AG09319 (cell line): ENCODE measurements around the gene SPATA31E1.
"Not testable (repeated sequence)": the region's sequence is repeated elsewhere in the genome, so short reads cannot be mapped to it uniquely, and the experiment has no call there.

Experiments
- DNase-seq: peaks from one replicate; pipeline ENCODE4 v3.0.0-alpha.2; 2010; ENCODE audit warnings: low read depth; ENCODE audit errors: extremely low read depth
- TF ChIP-seq, protein P1 (sequence below): IDR thresholded peaks from 2 replicates; pipeline ENCODE4 v1.5.1; 2011; ENCODE audit warnings: low read depth, mild to moderate bottlenecking, inconsistent platforms, low read length, moderate library complexity

Gene SPATA31E1

DNA sequence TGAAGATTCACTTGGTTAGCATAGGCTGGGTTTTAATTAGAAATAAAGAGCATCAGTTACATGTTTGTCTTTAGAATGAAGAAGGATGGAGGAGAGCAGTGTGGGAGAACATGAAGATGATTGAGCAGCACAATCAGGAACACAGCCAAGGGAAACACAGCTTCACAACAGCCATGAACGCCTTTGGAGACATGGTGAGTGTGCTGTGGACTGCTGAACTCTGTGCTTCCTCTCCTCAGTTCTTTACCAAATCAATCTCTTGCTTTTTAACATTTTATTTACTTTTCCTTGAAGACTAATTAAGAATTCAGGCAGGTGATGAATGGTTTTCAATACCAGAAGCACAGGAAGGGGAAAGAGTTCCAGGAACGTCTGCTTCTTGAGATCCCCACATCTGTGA is 38.2 kb upstream of the SPATA31E1 start:
- TF ChIP-seq, protein P1, sequence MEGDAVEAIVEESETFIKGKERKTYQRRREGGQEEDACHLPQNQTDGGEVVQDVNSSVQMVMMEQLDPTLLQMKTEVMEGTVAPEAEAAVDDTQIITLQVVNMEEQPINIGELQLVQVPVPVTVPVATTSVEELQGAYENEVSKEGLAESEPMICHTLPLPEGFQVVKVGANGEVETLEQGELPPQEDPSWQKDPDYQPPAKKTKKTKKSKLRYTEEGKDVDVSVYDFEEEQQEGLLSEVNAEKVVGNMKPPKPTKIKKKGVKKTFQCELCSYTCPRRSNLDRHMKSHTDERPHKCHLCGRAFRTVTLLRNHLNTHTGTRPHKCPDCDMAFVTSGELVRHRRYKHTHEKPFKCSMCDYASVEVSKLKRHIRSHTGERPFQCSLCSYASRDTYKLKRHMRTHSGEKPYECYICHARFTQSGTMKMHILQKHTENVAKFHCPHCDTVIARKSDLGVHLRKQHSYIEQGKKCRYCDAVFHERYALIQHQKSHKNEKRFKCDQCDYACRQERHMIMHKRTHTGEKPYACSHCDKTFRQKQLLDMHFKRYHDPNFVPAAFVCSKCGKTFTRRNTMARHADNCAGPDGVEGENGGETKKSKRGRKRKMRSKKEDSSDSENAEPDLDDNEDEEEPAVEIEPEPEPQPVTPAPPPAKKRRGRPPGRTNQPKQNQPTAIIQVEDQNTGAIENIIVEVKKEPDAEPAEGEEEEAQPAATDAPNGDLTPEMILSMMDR: no peak
- no peak for DNase-seq

DNA sequence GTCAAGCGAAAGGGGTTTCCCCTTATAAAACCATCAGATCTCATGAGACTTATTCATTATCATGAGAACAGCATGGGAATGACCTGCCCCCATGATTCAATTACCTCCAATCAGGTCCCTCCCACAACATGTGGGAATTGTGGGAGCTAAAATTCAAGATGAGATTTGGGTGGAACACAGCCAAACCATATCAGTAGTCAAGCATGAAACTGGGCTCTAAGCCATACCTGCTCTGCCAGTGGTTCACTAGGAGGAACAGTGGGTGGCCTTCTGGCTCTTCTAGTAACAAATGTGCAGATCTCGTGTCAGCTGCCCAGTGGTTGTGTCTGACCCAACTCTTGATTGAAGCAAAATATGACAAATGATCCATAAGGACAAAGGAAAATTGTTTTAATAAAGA is 34.9 kb upstream of the SPATA31E1 start:
- peak; percentile 25 for DNase-seq

DNA sequence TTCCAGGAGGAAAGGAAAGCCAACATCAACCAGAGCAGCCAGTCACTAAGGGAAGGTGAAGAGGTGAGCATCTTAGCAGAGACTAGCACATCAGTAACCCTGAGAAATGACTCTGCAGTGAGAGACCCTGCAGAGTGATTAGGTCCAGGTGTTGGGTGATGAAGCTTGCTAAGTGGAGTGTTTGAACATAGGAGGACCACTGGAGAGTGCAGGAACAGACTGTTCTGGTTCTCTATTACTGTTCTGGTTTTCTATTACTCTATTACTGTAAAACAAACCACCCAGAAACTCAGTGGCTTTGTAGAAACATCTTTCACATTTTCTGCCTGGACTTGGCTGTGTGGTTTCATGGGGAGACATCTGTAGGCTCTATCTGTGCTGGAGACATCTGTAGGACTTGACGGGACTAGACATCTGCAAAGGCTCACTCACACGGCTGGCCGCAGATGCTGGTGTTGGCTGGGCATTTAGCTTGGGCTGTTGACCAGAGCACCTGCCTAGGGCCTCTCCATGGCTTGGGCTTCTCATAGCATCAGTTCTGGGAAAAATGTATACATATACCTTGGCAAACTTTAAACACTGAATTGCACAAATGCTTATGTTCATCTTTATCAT is 33.4 kb upstream of the SPATA31E1 start:
- DNase-seq: no peak

DNA sequence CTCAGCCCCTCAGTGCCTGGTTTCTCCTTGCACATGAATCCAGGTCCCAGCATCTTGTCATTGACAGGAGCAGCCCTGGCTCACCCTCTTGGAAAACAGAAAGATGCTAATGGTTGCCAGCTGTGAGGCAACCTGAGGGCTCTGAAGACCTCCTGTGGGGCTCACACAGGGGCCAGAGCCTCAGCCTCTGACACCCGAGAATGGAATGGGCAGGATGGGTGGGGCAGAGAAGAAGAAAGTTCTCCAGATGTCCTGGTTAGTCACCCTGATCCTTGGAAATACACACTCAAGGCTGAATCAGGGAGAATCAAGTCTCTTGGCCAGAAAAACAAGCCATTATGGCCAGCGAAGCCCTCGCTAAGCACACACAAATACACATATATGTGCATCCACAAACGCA is 32.3 kb upstream of the SPATA31E1 start:
- peak; percentile 65 for DNase-seq
- TF ChIP-seq, protein P1: no peak

More for the DNA sequence above, 33.4 kb upstream of the SPATA31E1 start:
- TF ChIP-seq, protein P1: no peak

DNA sequence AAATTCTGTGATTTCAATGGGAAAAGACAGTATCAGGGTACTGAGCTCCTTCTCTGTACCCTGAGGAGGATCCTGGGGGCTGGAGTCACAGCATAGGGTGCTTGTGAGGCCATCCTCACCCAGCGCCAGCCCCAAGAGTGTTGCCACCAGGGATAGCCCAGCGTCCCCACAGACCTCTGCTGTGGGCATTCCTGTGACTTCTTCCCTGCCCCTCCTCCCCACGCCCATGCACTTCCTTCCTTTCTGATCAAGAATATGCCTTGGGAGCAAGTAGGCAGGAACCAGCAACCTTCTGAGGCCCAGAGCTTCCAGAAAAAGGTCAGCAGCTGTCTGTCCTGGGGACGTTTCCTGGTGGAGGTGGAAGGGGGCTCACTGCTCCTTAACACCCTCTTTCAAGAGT is 31.5 kb upstream of the SPATA31E1 start:
- not testable (repeated sequence) for DNase-seq

DNA sequence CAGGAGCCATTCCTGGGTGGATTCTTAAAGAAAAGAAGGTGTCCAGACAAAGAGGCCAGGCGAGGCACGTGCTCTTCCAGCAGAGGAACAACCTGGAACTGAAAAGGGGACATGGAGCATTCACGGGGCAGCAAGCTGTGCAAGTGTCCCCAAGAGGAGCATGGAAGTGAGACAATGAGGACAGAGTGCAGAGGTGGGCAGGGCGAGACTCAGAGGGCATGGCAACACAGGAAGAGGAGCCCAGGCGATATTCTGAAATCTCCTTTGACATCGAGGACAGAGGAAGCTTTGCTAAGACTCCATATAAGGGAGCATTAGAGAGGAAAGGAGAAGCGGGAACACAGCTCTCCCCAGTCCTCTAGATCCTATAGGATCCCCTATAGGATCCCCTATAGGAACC is 29.4 kb upstream of the SPATA31E1 start:
- DNase-seq: no peak
- TF ChIP-seq, protein P1: no peak

DNA sequence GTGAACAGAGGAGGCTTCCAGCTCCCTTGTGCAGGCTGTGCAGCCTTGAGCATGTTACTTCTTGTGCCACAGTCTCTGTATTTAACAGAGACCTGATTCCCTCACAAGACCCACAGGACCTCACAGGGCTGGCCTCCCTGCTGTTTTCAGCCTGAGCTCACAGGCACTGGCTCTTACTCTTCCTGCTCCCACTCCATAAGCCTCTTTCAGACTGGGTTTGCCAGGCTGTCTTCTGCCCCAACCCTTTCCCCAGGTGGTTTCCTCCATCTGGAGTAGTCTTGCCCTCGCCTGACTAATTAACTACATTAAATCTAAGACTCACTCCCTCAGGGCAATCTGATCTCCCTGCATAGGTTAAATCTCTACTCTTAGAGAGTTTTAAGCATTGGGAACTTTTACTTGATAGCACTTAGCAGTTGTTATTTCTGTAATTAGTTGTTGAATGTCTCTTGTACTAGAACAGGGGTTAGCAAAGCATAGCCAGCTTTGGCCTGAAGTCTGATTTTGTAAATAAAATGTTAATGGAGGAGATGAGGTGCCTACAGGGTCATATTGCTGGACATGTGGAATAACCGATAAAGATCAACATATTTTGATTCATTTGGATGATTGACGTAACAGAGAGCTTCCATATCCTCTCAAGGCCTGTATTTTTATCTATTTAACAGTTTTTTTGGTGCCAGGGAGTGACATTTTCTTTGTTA is 28.6 kb upstream of the SPATA31E1 start:
- TF ChIP-seq, protein P1: no peak
- no peak for DNase-seq

DNA sequence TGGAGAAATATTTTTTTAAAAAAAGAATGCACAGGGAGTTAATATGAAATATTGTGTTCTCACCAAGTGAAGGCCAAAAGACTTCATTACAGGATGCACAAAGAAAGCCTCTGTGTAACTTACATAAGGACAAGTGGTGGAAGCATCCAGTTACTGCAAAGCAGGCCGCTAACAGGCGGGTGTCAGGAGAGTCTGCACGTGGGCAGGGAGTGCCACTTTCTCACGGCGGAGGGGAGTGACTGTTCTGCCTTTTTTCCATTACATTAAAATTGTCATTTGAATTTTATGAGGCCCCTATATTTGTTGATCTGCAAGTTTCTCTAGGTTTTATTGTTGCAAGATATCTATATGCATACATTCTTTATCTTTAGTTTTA is 28.1 kb upstream of the SPATA31E1 start:
- TF ChIP-seq, protein P1: no peak
- DNase-seq: no peak
